ENCODE measurements around the gene ATG16L2.
A peak's percentile ranks its signal among the peaks of the same experiment; 100 is the strongest.
"Not testable (repeated sequence)": the region's sequence is repeated elsewhere in the genome, so short reads cannot be mapped to it uniquely, and the experiment has no call there.

Gene ATG16L2

DNA sequence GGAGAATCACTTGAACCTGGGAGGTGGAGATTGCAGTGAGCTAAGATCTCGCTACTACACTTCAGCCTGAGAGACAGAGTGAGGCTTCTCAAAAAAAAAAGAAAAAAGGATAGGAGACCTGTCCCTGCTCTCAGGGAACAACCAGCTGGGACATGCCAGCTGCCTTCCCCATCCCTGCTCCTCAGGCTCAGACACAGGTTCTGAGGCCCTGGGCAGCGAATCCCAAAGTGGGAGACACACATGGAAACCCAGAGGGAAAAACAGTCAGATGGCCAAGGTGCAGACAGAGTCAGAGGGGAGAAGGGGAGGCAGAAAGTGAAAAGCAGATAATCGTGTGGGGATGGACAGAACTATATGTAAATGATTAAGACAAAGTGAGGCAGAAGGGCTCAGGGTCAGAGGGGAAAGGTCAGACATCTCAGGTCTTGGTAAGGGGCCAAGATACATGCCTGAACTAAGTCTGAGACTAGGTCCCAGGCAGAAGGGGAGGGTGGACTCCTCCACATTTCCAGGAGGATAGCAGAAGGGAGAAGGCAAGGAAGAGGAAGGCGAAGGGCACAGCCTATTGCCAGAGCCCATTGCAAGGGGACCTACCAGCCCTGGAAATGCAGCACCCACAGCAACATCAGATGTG is 34.6 kb upstream of the ATG16L2 start:
- DNase-seq (ENCODE audit: low read depth in 2 of 2), result no peak

DNA sequence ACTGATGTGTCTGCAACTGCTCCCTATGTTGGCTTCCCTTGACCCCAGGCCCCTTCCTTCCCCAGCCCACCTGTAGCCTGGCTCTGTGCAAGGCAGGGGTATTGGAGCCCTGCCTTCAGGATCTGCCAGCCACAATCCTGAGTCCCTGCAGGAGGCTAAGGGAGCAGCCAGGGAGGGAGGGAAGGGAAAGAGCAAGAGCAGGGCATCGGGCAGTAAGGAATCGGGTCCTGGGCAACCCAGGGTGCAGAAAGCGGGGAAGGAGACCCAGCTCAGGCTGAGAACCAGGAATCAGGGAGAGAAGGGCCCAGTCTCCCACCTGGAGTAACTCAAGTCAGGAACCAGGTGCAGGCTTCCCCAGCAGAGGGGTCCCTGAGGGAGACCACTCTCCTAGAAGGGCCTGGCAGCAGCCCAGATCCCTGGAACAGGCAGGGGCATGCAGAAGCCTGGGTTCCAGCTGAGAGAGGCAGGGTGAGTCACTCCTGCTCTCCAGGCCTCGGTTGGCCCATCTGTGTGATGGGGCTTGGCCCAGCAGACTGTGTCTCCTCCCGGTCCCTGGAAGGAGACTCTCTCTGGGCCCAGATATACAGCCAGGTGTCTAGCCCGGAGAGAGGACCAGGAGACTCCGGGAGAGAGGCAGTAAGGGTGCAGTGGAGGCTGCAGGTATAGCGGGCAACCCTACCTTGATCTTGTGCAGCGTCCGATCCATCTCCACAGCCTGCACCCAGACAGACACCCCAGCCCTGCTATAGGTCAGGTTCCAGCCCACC is 33.7 kb upstream of the ATG16L2 start:
- no peak for DNase-seq (ENCODE audit: low read depth in 2 of 2)

DNA sequence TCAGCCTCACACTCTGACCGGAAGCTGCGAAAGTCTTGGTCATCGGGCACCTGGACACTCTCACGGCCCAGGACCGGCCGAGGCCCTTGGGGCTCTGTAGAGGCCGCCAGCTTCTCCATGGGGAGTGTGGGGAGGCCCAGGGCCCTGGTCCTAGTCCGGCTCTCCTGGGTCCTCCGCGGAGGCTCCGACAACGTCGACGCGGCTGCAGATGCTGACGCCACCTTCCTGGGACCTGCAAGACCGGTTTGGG is 33.2 kb upstream of the ATG16L2 start:
- DNase-seq (ENCODE audit: low read depth in 2 of 2), result no peak

DNA sequence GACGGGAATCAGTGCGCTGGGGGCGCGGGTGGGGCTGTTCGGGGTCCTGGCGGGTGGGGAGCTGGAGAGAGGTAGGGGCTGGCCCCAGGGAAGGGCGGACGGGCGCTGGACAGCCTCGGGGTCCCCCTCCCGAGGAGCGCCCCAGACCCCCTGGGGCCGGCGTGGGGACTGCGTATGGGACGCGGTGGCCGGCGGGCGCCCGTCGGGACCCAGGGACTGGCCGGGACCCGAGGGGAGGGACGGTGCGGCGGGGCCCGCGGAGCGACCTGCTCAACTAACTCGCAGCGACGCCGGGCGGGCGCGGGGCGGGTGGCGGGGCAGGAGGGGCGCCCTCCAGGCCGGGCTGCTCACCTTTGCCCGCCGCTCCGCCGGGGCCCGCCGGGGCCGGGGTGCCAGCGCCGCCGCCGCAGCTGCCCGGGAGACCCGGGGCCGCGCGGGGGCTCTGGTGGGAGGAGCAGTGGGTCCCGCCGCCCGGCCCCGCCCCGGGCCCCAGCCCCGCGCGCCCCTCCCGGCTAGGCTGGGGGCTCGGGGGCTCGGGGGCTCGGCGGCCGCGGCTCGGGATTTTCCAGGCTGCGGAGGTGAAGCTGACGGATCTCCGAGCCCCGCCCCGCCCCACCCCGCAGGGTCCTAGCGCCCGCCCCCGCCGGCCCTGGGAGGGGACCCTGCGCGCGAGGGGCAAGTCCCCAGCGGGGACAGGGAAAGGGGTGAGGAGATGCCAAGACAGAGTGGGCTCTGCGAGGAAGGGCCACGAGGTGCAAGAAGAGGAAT is 32.7 kb upstream of the ATG16L2 start:
- peak in 1 of 2 donors; percentile 21 for DNase-seq (ENCODE audit: low read depth in 2 of 2)

DNA sequence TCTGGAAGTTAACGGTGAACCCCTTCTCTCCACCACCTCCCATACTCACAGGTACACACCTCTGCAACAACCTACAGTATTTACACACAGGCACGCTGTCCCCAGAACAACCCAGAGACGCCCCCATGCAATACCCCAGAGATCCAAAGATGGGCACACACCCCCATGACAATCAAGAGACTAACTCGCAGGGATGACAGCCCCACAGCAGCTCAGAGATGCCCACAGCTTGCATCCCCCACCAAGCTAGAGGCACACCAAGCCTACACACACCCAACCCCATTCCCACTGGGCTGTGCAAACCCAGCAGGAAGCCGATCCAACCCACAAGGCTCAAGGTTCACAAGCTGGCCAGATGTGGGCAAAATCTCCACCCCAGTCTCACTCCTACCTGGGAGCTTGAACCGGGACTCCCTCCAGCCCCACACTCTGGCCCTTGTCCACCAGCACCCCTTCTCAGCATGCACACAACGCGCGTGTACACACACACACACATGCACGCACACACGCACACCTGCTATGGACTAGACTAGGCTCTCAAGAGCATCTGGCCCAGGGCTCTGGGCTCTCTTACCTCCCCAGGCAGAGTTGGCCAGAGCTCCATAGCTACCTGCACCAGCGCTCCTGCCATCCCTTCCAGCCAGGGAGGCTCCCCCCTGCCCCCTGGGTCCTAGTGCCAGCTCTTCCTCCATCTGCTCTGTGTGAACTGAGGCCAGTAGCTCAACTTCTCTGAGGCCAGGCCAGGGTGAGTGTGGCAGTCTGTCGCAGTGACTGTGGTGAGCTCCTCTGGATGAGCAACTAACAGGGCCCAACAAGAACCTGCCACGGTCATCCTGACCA is 31.9 kb upstream of the ATG16L2 start:
- DNase-seq (ENCODE audit: low read depth in 2 of 2), result no peak

DNA sequence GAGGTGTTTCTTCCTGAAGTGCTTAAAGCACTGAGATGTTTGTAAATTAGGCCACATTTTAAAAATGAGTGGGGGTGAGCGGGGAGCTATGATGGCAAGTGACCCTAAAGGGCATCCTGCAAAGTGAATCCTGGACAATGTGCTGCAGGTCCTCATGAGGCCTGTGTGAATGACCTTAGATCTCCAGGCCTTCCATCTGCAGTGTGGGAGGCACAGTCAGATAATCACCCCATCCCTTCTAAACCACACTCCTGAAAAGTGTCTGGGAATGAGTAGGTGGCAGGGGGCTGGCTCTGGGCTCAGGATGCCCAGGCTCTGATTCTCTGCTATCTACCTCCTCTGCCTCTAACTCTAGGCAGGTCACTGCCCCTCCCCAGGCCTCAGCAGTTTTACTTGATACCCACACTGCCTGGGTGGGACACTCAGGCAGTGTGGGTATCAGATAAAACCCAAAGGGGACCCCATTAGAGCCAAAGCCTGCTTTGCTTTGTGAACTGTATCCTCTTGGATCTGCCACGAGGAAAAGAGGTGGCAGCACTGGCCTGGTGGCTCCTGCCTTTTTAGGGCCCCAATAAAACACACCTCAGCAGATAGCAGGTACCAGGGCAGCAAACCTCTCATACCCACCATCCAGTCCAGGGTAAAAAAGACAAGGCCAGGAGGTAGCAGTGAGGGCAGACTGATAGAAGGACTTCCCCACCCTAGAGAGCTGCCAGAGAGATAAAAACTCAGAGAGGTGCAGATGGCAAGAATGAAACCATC is 30.9 kb upstream of the ATG16L2 start:
- DNase-seq (ENCODE audit: low read depth in 2 of 2), result no peak

DNA sequence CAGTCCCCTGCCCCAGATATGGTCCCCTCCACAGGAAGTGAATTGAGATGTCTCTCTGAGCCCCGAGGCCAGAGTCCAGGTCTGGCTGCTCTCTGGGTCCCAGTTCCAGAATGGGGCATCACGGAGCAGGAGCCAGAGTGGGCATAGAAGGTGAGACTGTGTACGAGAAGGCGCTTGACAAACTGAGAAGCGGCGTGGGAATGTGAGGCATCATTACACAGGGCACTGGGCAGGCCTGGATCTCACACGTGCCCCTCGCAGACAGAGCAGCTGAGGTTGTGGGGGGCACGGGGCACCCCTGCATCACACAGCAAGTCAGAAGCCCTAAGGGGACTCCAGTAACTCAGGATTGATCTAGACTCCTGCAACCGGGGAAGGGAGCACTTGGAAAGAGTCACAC is 29.5 kb upstream of the ATG16L2 start:
- no peak for DNase-seq (ENCODE audit: low read depth in 2 of 2)

DNA sequence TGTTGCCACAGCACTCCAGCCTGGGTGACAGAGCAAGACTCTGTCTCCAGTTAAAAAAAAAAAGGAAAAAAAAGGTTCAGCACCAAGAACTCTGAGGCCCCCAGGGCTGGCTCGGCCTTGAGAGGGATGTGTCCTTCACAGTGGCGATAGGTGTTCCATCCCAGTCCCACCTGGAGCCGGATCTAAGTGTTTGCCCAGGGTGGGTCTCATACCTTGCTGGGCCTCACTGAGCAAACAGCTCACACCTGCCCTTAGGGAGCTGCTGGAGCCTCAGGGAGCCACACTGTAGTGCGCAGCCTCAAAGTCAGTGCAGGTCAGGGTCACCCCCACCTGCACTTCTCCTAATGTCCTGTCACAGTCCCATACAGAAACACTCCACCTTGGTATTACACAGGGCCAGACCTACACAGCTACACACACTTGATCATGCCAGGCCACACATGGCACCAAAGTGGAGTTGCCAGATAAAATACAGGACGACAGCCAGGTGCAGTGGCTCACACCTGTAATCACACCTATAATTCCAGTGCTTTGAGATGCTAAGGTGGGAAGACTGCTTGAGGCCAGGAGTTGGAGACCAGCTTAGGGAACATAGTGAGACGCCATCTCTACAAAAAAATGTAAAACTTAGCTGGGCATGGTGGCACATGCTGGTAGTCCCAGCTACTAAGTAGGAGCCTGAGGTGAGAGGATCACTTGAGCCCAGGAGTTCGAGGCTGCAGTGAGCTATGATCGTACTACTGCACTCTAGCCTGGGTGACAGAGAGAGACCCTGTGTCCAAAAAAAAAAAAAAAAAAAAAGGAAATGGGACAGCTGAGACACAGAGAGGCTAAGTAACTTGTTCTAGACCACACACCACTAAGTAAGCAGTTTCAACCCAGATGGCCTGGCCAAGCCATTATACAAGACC is 27.7 kb upstream of the ATG16L2 start:
- no peak for DNase-seq (ENCODE audit: low read depth in 2 of 2)

DNA sequence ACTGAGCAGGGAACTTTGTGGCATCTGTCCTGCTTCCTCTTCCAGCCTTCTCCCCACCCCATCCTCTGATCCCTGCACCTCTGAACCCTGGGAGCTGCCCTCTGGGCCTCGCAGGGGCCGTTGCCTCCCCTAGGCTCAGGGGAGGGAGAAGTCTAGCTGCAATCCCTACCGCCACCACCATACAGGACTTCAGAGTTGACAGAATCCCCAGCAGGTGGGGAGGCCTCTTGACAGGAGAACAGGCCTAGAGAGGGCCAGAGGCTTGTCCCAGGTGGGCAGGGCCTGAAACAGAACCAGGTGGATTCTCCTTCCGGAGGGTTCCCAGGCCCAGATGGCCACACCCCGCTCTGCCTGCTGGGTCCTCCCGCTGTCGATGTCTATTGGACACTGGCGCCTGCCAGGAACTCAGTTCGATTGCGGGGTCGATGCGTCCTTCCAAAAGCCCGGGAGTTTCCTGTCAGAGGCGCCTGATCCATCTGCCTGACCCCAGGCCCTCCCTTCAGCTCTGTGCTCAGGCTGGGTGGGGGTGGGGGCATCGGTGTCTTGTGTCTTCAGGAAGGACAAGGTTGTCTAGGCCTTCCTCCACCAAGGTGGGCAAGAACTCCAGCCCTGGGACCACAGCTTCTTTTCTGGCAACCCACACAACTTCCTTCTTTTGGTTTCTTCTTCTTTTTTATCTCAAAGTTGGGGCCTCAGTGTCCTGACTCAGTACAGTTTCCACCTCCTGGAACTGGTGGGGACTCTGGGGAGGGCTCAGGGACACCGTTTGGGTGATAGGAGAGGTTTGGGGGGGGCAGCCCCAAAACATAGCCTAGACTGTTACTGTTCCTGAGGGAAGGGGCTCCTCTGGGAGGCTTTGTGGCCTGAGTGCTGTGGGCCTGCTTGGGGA is 26.8 kb upstream of the ATG16L2 start:
- DNase-seq (ENCODE audit: low read depth in 2 of 2), result no peak

DNA sequence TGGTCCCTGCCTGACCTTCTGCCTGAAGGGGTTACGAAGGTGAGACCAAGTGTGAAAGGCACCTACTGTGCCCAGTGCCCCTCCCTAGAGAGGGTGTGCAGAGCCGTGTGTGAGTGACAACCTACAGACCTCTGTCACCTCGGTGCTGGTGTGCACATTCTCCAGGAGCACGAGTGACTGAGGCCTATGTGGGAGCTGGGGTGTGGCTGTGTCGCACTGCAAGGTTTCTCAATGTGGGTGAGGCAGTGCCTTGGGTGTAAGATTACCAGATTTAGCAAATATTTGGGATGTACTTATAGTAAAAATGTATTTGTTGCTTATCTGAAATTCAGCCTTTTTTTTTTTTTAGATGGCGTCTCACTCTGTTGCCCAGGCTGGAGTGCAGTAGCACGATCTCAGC is 26.0 kb upstream of the ATG16L2 start:
- no peak for DNase-seq (ENCODE audit: low read depth in 2 of 2)

DNA sequence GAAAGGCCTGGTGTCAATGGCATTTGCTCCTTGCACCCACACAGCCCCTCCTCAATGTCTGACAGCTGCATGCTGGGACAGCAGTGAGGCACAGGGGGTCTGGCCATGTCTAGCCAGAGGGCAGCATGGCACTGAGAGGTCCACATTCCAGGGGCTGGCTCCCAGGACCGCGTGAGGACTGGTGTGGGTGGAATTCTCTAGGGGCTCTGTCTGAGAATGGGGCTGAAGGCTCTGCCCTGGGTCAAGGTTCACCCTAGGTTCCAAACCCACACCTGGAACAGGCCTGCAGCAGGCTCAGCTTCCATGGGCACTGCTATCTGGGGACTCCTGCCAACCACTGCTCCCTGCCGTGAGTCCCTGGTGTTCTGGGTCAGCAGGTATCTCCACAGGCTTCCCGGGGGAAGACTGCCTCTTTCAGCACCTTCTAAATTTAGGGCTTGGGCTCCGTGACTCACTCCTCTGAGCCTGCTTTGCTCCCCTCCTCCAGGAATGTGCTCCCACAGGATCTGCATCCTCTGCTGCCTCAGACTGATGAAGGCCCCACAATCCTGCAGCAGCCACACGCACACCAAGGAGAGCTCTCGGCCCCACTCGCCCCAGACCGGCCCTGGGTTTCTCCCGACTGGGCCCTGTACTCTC is 24.6 kb upstream of the ATG16L2 start:
- no peak for DNase-seq (ENCODE audit: low read depth in 2 of 2)

DNA sequence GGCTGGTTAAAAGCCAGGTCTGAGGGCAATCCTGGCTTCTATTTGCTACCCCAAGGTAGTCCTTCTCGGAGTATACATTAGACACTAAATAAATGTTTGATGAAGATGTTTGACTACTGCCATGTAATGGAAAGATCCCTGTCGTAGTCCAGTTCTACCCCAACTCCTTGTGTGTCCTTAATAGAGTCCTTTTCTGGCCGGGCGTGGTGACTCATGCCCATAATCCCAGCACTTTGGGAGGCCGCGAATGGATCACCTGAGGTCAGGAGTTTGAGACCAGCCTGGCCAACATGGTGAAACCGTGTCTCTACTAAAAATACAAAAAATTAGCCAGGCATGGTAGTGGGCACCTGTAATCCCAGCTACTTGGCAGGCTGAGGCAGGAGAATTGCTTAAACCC is 23.0 kb upstream of the ATG16L2 start:
- DNase-seq (ENCODE audit: low read depth in 2 of 2), result not testable (repeated sequence)

DNA sequence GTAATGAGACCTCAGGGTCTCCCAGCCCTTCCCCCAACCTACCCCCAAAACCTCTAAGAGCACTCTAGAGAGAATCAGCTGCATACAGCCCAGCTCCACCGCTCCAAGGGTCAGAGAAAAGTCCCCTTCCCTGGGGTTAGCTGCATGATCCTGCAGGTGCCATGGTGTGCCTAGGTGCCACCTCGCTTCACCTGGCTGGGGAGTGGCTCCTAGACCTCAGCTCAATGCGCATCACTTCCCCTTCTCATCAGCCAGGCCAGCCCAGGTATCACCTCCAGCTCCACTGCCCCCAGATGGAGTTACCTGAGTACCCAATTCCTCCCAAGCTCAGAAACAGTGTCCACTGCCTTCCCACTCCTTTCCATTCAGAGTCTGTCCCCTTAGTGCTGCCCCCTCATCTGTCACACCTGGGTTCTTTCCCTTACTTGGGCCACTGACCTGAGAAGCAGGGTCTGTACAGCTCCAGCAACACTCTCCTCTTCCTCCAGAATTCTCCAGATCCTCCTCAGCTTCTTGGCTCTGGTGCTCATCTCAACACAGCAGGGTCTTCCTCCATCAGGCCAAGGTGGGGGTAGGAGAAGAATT is 21.7 kb upstream of the ATG16L2 start:
- DNase-seq (ENCODE audit: low read depth in 2 of 2), result no peak

DNA sequence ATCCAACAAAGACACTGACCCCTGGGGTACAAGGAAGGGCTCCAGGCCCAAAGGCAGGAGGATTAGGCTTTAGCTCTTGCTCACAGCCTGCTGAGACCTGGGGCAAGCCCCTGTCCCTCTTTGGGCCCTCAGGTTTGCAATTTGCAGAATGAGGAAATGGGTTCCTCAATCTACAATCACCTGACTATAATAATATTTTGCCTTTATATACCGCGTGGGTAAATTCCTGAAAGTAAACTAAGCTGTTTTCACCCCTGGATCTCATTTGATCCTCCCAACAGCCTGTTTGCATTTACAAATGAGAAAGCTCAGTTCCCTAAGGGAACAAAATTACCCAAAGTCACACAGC is 21.2 kb upstream of the ATG16L2 start:
- no peak for DNase-seq (ENCODE audit: low read depth in 2 of 2)

DNA sequence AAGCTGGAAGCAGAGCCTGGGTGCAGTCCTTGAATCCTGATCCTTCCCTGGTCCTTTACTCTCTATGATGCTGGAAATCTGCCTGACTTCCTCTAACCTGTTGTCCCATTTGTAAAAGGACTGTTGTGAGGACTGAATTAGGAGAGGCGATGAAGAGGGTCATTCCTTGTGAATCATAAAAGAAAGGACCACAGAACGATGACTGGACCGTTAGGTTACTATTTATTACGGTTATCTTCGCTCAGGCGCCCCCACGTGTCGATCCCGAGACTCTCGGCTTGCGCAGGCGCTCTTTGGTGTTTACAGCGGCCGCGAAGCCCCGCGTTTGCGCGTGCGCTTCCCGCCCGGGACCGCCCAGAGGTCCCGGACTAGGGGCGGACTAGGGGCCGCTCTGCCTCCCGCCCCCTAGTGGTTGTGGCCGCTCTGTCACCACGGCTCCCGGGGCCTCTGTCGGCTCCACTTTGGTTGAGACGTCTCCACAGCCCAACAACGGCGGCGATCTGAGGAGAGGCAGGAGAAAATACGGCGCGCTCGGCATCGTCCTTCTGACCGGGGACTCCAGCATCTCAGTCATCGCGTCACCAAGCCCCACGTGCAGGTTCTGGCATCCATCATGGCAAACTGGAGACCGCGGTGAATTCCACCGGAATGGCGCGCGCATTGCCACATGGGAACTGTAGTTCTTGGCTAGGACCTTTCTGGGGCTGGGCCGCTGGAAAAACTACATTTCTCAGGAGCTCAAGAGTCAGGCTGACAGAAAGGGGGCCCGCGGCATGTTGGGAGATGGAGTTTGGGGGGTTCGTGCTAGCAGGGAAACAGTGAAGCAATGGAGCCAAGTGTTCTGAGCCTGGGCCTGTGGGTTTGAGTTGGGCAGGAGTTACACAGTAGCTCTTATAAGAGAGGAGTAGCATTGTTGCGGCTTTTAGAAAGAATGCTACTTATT is 20.5 kb upstream of the ATG16L2 start, which contains the start of gene STARD10:
Gene STARD10 (minus strand): TSS at position 623 of the 943 bp plus-strand sequence. CDS start 12,866 bp downstream, outside the sequence.
- DNase-seq (ENCODE audit: low read depth in 2 of 2), result peak; percentile 88 to 90

DNA sequence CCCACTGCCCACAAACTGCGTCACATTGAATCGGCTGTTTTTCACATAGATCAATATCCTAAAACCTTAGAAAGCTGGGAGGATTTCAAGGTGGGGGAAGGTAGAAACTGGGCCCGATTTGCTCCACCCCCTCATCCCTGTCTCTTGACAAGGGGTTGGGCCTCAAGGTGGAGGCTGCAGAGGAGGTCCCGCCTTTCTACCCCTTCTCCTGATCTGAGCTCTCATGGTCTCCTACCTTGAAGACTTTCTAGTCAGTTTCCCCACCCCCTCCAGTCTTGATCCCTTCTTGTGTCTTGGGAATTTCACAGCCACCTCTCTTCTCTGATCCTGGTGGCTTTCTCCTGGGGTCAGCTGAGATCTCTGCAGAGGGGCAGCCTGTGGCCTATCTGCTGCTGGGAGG is 15.8 kb upstream of the ATG16L2 start:
- DNase-seq (ENCODE audit: low read depth in 2 of 2), result no peak

DNA sequence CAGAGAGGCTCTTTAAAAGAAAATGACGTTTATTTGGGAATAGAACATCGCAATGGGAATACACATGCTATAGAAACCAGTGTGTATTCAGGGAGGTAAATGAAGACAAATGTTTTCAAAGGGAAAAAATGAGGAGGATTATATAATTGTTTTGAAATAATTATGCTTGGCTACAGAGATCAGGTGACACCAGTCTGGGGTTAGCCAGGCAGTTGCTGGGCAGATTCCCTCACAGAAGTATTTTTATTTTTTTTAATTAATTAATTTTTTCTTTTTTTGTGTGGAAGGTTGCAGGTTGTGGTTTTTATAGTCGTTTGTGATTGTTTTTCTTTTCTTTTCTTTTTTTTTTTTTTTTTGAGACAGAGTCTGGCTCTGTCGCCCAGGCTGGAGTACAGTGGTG is 14.8 kb upstream of the ATG16L2 start:
- no peak for DNase-seq (ENCODE audit: low read depth in 2 of 2)

Data from stimulated activated CD8-positive, alpha-beta memory T cell treated with anti-CD3 and anti-CD28 coated beads, Interleukin-15, amount 100 ng/mL, for 48 hours (primary cell).